Epidermal melanocyte (primary cell): Measurements from ENCODE around the gene VPS26B.
A peak's percentile ranks its signal among the peaks of the same experiment; 100 is the strongest.

ENCODE experiments used
- DNase-seq: peaks from one replicate; pipeline ENCODE4 v3.0.0; 2011; ENCODE audit warnings: low spot score; ENCODE audit not compliant: insufficient read length

Gene VPS26B

DNA sequence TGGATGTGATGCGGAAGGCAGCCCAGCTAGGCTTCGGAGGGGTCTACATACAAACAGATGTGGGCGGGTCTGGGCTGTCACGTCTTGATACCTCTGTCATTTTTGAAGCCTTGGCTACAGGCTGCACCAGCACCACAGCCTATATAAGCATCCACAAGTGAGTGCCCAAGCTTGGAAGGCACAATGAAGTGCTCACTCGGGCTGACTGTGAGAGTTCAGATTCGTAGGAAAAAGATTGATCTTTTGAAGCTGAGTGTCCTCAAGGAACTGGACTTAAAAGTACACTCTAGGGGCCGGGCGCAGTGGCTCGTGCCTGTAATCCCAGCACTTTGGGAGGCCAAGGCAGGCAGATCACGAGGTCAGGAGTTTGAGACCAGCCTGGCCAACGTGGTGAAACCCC is 32.6 kb downstream of the VPS26B start:
- DNase-seq: no peak

DNA sequence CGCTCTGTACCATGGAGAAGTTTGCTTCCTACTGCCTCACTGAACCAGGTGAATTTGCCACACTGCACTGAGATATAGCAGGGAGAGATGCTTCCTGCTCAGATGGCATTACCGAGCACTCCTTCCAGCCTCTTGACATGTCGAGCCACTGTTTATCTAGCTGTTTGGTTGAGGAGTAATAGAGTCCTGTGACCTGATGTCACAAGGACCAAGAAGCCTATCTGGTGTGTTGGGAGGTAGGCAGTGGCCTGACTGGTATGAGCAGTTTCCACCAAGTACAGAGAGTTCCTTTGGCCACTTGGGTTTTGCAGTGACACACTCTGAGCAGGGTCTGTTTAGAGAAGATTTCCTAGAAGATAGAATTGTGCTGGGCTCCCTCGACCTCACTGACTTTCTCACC is 34.1 kb downstream of the VPS26B start:
- DNase-seq: no peak

GRCh38 chr11:134260503-134260902 is 36.0 kb downstream of the VPS26B start:
- DNase-seq: no peak

- no peak for DNase-seq
These were observed 36.5 kb downstream of the VPS26B start for GRCh38 chr11:134260983-134261382.

GRCh38 chr11:134261626-134262488 is 37.4 kb downstream of the VPS26B start:
- no peak for DNase-seq

DNA sequence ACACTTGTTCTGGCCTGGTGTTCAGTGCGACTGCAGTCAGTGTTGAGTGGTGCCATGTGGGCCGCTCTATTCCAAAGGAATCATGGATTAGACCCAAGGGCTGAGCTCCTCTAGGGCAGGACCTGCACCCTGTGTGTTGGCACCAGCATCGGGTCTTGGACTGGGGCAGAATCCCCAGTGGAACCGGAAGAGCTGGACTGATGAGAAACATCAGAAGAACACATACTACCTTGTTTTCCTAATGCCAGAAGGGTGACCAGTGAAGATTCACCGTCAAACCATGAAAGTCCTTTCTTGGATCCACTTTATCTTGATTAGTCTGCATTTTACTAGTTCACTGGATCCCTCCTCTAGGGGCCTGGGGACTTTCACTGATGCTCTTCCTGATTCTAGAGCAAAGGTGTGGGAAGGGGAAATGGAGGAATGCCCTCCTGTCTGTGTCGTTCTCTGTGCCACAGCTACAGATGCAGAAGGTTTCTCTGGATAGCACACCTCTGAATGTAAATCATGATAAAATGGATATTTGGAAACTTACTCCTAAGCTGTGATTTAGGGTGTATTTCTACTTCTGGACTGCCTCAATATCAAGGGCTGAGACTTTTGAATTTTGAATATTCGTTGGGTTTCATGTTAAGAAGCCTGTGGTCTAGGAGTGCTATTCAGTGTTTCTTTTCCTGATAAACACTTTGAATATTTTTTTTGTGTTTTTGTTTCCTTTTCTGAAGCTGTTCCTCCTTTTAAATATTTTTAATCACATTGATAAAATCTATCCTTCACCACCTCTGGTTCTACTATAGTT is 40.7 kb downstream of the VPS26B start:
- DNase-seq: no peak

DNA sequence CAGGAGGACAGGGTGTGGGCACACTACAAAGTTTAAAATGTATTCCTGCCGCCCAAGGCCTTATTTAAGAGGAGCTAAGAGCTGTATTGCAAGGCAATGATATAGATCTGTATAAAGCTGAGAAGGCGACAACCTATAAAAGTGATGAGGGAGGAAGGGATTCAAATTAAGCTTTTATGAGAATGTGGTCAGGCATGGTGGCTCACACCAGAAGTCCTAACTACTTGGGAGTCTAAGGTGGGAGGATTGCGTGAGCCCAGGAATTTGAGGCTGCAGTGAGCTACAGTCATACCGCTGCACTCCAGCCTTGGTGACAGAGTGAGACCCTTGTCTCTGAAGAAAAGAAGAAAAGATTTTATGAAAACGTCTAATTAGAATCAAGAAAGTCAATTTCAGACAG is 42.0 kb downstream of the VPS26B start:
- DNase-seq: no peak

GRCh38 chr11:134266841-134267251 is 42.4 kb downstream of the VPS26B start:
- peak; percentile 65 for DNase-seq

- DNase-seq: no peak
These were observed 43.0 kb downstream of the VPS26B start for GRCh38 chr11:134267461-134267860.

- DNase-seq: no peak
These were observed 43.5 kb downstream of the VPS26B start for GRCh38 chr11:134267966-134268365.

DNA sequence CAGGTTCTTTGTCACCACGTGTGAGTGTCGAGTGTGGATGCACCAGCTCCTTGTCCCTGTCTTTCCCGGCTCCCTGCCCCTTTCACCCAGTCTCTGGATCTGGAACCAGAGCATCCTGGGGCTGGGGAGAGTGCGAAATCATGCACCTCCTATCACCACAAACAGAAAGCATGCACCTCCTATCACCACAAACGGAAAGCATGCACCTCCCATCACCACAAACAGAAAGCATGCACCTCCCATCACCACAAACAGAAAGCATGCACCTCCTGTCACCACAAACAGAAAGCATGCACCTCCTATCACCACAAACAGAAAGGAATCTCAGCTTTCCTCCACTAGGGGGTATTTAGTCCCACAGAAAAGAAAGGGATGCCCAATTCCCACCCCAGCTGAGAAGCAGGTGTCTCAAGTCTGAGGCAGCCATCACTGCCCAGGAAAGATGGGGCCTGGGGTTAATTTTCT is 45.8 kb downstream of the VPS26B start:
- no peak for DNase-seq

DNA sequence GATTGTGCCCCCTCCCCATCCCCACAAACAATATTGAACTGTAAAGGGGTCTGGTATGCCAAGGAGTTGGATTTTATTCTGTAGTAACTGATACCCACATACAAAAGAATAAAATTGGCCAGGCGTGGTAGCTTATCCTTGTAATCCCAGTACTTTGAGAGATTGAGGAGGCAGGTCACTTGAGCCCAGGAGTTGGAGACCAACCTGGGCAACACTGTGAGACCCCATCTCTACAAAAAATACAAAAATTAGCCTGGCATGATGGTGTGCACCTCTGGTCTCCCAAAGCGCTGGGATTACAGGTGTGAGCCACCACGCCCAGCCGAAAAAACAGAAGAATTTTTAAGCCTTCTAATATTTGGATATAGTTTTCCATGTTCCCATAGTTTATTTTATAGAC is 47.5 kb downstream of the VPS26B start:
- no peak for DNase-seq

DNA sequence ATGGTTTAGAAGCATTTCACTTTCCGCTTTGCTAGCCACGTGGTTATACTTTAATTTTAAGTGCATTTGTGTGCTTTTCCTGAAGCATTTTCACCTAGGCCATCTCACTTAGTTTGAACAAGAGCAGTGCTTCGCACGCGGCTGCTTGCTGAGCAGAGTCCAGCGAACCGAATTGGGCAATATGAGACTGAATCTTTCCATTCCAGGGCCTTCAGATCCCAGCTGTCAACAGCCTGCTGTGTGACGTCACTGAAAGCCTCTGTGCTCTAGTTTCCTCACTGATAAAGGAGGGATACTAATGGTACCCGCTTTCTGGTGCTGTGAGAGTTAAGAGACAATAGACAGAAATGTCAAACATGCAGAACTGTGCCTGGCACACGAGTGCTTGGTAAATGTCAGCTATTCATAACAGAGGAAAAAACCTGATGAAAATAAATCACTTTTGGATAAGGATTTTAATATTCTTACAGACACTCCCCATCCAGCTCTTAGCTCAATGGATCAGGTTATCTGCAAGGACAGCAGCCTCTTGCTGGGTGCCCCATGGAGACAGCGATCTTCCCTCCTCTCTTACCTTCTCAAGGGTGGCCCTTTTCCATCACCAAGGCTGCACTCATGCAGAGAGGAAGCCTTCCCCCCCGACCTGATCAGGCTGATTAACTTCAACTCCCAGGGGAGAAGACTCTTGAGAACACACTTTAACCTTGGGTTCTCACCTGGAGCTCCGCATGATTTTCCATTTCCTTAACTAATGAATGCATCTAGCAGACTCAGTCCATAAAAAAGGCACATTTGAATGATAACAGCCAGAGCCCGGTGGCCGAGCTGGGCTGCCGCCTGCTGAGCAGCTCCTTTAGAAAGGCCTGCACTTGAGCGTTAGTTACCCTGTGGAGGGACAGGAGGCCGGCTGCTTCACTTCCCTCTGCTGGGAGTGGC is 48.2 kb downstream of the VPS26B start:
- no peak for DNase-seq

- DNase-seq: no peak
These were observed 48.8 kb downstream of the VPS26B start for GRCh38 chr11:134273317-134273712.

GRCh38 chr11:134275188-134275533 is 50.7 kb downstream of the VPS26B start:
- DNase-seq: no peak

DNA sequence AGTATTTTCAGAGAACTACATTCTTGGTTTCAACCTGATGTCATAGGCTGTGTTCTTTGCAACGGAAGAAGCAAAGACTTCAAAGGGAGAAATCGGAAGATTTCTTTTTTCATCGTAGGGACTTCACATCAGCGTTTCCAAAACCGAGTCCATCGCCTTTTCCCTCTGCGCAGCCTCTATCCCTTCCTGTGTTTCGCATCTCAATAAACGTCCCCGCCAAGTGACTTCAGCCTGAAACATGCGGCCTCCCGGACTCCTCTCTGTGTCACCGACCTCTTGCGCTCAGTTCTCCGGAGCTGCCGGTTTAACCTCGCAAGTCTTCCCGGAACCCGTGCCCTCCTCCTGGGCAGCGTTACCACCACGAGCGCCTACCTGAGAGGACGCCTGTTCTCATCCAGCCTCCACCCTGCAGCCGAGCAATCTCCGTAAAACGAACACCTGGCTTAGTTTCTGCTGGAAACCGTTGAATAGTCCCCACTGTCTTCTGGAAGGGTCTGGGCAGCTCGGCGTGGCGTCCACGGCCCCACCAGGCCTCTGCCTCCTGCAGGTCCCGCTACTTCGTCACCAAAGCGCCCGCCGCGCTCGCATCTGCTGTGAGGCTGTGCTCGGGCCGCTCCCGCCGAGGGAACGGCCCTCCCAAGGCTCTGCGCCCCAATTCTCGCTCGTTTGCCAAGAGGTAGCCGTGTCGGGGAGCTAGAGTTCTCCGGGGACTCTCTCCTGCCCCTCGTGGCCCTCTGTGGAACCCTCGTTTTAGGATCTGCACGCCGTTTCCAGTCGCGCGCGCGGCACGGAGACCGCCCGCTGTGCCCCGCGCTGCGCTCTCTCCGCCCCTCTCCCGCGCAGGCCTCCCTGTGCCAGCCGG is 51.3 kb downstream of the VPS26B start, which contains the start of gene GLB1L3:
GLB1L3 (plus strand) TSS at position 846 of the 862 bp plus-strand sequence. CDS start 362 bp downstream, outside the sequence.
- no peak for DNase-seq

GRCh38 chr11:134276396-134277182 is 52.1 kb downstream of the VPS26B start:
- no peak for DNase-seq

DNA sequence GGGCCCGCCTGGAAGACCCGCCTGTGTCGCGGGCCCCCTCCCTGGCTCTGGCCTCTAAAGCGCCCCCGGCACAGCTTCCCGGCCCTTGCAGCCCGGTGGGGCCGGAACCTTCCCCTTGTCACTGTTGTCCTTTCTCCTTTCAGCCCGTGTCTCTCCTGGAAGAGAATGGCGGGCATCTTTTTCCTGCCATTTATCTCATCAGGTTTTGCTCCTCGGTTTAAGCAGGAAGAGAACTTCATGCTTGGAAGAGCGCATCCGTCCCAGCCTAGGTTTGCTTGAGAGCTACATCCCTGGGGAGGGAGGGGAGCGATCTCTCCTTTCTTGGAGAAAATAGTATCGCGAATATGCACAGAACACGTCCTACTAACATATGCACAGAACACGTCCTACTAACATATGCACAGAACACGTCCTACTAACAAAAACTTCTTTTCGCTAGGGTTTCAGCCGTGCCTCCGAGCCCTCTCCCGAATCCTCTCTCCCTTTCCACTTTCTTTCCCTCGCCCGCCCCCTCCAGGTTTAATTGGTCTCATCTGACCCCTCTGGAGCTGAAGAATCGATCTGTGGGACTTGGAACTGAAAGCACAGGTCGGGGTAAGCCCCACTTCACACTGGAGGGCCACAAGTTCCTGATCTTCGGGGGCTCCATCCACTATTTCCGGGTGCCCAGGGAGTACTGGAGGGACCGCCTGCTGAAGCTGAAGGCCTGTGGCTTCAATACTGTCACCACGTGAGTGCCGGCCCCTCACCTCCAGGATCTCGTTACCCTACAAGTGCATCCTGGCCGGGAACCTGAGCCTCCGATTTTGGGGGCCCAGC is 52.9 kb downstream of the VPS26B start:
- DNase-seq: no peak

- DNase-seq: no peak
These were observed 53.9 kb downstream of the VPS26B start for GRCh38 chr11:134278356-134278755.
